Activated T-cell treated with anti-CD3 and anti-CD28 coated beads, Interleukin-2, amount 50 U/mL, for 48 hours (primary cell): ENCODE data around the gene CCNO.

ENCODE experiments used
- DNase-seq, 2 experiments: peaks; one replicate each; pipeline ENCODE4 v3.0.0-alpha.2; 2020

The CCNO gene, protein sequence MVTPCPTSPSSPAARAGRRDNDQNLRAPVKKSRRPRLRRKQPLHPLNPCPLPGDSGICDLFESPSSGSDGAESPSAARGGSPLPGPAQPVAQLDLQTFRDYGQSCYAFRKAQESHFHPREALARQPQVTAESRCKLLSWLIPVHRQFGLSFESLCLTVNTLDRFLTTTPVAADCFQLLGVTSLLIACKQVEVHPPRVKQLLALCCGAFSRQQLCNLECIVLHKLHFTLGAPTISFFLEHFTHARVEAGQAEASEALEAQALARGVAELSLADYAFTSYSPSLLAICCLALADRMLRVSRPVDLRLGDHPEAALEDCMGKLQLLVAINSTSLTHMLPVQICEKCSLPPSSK

DNA sequence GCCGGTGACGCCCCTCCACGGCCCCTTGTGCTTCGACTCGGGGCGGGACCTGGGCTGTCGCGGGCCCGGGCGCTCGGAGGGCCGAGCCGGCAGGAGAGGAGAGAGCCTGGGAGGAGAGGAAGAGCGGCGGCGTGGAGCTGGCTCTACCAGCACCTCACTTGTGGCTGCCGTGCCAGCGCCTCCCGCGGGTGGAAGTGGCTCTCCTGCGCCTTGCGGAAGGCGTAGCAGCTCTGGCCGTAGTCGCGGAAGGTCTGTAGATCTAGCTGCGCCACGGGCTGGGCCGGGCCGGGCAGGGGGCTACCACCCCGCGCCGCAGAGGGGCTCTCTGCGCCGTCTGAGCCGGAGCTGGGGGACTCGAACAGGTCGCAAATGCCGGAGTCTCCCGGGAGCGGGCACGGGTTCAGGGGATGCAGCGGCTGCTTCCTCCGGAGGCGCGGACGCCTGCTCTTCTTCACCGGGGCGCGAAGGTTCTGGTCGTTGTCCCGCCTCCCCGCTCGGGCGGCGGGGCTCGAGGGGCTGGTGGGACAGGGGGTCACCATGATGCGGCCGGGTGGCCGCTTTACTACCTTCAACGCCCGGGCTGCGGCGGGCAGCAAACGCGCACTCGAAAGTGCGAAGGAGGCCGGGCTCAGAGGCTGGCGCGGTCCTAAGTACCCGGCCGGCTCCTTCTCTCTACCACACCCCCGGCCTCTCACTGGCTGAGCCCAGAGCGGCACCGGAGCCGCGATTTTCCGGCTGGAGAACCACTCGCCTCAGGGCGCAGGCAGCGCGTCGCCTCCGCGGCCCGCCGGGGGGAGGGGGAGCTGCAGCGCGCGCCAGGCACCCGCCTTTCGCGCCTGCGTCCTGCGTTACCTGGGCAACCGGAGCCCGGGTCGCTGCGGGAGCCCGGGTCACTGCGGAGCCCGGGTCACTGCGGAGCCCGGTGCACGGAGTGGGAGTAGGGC lies at the start of gene CCNO:
CCNO (minus strand) TSS at position 624 of the 944 bp plus-strand sequence; CDS start at position 539, 85 bp downstream.
- peak; percentile 71 to 77 for DNase-seq

- DNase-seq = no peak
Observed at GRCh38 chr5:55278778-55279177, 45.4 kb upstream of the CCNO start.

DNA sequence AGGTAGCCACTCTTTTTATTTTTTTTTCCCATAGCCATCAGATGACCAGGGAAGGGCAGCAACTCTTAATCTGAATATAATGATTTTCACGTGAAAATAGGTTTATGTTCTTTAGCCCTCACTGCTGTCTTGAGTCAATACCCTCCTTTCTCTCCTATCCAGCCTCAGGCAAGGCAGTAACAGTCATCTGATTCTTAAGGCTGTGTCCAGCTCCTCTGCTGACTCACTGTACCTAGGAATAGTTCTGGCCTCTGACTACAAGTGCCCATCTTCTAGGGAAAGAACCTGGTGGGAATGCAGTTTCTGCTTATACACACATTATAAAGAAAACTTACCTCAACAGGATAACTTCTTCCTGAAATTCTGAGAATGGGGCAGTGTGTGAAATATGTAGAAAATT lies 43.4 kb upstream of the CCNO start:
- DNase-seq = no peak

- no peak for DNase-seq
Observed at GRCh38 chr5:55258339-55258738, 24.9 kb upstream of the CCNO start.

GRCh38 chr5:55254802-55255201 lies 21.4 kb upstream of the CCNO start:
- no peak for DNase-seq

GRCh38 chr5:55250064-55250463 lies 16.7 kb upstream of the CCNO start:
- no peak for DNase-seq

- DNase-seq = no peak
Observed at GRCh38 chr5:55241746-55242145, 8.3 kb upstream of the CCNO start.

GRCh38 chr5:55236800-55237199 lies 3.4 kb upstream of the CCNO start:
- no peak for DNase-seq

DNA sequence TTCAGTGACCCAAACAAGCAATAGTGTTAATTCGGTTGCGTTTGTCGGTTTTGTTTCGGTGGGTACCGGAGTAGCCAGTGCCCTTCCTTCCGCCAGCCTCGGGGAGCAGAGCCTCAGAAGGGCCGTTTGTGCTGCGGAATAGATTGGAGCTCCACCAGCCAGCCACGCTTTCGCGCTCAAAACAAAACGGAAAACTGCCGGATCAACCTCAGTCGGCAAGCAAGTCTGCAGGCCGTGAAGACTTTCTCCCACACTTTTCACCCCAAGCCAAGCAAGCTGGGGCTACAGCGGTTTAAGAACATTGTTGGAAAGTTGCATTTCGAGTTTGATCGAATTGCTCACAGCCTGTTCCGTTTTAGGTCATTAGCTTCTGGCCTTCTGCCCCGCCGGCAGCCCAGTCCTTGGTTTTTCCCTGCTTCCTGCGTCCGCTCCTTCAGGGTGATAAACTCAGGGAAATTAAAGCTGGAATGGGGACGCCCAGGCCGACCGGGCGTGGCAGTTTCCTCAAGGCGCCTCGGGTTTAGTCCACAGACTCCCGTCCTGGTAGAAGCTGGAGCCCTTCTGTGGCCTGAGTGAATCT lies 803 bp upstream of the CCNO start:
- peak in 1 of 2 experiments; percentile 31 for DNase-seq

DNA sequence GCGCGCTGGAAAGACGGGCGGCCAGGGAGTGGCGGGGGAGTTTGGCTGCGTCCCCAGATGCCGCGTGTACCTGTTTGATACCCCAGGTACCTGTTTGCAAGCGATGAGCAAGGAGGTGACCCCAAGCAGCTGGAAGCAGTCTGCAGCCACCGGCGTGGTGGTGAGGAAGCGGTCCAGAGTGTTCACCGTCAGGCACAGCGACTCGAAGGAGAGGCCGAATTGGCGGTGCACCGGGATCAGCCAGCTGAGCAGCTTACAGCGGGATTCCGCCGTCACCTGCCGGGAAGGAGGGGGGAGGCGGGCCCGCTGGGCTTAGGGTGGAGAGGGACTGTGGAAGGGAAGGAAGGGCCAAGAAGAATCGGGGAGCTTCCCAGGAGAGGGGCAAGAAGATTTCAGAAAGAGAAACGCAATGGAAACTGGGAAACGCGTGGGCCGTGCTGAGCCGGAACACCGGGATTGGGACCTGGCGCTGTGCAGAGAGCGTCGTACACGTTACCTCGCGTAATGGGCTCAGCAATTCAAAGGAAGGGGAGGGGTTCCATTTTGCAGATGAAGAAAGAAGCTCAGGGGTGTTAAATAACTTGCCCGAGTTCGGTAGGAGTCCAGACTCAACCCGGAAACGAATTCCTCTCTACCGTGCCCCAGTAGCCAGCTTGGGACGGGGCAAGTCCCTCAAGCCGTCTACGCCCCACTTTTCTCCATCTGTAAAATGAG lies 980 bp downstream of the CCNO start:
- DNase-seq = peak; percentile 37 to 47

DNA sequence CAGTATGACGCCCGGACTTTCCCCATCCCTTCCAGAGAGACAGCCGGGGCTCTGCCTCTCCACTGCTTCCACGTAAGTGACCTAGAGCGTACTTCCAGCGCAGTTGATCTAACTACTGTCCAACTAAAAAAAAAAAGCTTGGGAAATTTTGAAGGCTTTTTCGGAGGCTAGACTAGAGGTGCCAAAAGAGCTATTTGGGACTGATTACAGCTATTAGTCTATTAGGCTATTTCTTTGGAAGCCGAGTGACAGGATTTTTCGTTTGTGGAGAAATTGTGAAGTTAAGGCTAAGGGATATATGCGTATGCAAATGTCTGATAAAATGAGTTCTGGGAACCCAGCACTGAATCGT lies 1.5 kb downstream of the CCNO start:
- no peak for DNase-seq

- DNase-seq = peak; percentile 52 to 57
Observed at GRCh38 chr5:55231029-55231918, 2.1 kb downstream of the CCNO start.

DNA sequence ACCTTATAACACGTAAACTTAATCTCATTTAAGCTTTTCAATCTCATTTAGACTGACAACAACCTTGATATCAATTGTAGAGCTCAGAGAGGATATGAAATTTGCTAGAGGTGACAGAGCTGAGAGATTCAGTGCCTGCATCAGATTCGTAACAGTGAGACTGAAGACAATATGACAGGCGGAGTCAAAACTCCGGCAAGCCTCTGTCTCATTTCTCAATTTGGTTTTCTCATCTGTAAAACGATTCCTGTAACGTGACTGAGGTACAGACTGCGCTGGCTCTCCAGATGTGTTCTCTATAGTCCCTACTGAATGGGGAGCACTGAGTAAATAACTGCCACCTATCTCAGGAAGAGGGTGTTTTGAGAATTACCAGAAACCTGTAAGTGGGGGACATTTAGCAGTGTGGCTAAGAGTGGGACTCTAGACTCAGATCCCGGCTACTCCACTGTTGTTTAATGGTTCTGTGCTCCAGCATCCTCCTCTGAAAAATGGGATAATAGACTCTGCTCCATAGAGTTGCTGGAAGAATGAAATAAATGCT lies 3.2 kb downstream of the CCNO start:
- DNase-seq = no peak

DNA sequence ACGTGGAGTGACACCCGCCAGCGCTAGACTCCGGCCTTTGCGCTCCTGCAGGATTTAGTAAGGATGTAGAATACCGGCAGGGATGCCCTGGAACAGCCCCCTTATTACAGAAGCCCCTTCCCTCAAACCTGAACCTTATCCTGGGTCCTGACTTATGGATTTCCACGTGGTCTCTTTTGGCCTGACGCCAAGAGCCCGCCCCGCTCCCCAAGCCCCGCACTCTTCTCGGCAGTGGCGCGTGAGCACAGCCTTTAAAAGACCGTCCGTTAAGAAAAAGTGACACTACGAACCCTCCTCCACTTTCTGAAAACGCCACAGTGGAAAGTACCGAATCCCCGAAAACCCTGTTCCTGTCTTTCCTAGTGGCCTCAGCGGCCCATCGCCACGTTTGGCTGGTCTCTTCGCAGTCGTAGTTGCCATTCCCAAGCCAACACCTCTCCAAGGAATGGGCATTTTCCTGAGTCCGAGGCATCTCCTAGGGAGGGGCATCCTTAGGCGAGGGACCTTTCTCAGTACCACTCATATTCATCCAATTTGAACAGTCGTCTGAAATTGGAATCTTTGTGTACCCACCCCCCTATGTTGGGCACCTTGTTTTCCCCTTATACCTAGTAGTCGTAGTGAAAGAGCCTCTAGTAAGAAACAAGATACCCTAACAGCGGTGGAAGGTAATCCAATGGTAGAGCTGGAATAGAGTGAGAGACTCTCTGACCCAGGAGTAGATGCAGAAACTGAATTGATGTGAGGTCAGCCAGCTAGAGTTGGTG lies 5.6 kb downstream of the CCNO start:
- no peak for DNase-seq

- peak; percentile 75 to 83 for DNase-seq
Observed at GRCh38 chr5:55226934-55227663, 6.3 kb downstream of the CCNO start, which contains the start of gene MCIDAS. Gene MCIDAS (minus strand): TSS chr5:55227315. CDS start chr5:55227138, 177 bp downstream.

GRCh38 chr5:55226027-55226933 lies 7.1 kb downstream of the CCNO start:
- DNase-seq = peak; percentile 83 to 86

GRCh38 chr5:55225346-55225745 lies 8.1 kb downstream of the CCNO start:
- DNase-seq = no peak

- no peak for DNase-seq
Observed at GRCh38 chr5:55223812-55224240, 9.6 kb downstream of the CCNO start.
